HG03378 (cell line): ENCODE measurements around the gene ABCC2.

Source experiments
- ATAC-seq: cut with Tn5 transposase; IDR thresholded peaks from one replicate; pipeline ENCODE4 v1.9.1; 2021; ENCODE audit warnings: mild to moderate bottlenecking, moderate library complexity; ENCODE audit not compliant: unreplicated experiment

The ABCC2 gene

DNA sequence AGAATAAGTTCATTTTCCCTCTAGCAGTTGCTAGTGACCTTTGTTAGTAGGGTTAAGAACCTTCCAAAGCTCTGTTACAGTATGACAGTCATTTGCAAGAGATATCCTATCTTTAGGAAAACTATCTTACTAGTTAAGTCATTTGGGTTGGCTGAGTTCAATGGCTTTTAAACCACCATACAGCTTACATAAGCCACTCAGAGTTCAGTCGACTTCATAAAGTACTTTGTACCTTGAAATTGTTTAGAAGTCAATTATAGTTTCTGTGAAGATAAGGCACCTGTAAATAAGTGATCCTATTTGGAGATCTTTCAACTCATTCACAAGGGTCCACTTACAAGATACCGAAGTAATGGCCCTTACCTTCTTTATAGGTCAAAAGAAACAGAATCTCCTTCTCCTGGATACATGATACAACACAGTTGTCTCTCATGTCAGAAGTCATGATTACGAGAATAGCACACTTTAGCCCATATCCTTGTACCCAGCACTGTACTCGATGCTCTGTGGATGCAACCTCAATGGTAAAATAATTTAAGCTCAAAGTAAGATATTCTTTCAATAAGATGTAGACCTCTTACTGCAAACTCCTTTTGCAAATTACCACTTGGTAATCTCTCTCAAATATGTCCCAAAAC, 11.9 kb upstream of the ABCC2 start:
- ATAC-seq = no peak

- ATAC-seq = no peak
Observed at GRCh38 chr10:99775850-99776249, 6.6 kb upstream of the ABCC2 start.

- ATAC-seq = no peak
Observed at GRCh38 chr10:99777918-99778714, 4.3 kb upstream of the ABCC2 start.

DNA sequence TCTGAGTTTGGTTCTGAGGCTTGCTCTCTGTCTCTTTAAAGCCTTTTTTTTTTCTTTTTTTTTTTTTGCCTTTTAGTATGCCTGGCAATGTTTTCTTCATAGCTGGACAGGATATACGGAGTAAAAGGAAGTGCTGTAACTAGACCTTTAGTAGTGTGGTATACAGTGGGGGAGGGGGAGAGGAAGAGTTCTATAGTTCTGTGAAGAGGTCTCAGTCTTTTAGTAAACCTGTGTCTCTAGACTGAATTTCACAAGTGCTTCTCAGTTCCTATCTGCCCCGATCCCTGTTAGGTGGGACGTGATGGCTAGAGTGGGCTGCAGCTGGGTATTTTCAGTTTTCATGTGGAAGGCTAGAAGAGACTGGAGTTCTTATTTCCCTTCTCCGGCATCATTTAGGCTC, 3.1 kb upstream of the ABCC2 start:
- ATAC-seq = no peak

- ATAC-seq = no peak
Observed at GRCh38 chr10:99781734-99782429, 558 bp upstream of the ABCC2 start.

- no peak for ATAC-seq
Observed at GRCh38 chr10:99784016-99784726, 1.7 kb downstream of the ABCC2 start.

- no peak for ATAC-seq
Observed at GRCh38 chr10:99784727-99785441, 2.4 kb downstream of the ABCC2 start.

DNA sequence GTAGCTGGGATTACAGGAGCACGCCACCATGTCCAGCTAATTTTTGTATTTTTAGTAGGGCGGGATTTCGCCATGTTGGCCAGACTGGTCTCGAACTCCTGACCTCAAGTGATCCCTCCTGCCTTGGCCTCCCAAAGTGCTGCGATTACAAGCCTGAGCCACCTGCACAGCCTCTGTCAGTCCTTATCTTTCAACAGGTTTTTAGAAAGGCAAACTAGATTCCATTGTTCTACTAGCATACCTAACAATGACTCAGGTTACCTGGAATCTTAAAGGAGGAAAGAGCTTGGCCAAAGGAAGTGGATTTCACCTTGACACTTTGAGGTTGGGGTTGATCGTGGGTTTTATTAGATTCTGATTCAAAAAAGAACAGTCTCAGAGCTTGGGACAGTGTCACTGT, 3.2 kb downstream of the ABCC2 start:
- no peak for ATAC-seq

GRCh38 chr10:99787311-99787710, 4.9 kb downstream of the ABCC2 start:
- no peak for ATAC-seq

DNA sequence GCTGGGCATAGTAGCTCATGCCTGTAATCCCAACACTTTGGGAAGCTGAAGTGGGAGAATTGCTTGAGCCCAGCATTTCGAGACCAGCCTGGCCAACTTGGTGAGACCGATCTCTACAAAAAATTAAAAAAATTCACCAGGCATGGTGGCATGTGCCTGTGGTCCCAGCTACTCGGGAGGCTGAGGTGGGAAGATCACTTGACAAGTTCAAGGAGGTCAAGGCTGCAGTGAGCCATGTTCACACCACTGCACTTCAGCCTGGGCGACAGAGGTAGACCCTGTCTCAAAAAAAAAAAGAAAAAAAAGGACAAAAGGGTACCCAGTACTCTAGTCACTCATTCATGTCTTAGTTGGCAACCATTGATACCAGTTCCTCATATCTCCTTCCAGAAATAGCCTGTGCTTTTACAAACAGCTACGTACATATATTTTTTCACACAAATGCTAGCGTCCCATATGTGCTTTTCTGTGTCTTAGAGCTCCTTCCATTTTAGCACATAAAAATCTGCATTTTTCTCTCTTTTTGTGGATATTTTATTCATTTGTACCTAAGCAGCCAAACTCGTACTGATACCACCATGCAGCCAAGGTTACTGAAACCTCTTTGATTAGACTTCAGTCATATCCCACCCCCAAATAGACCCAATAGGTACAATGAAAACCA, 5.5 kb downstream of the ABCC2 start:
- no peak for ATAC-seq

- ATAC-seq = no peak
Observed at GRCh38 chr10:99788598-99789256, 6.3 kb downstream of the ABCC2 start.

DNA sequence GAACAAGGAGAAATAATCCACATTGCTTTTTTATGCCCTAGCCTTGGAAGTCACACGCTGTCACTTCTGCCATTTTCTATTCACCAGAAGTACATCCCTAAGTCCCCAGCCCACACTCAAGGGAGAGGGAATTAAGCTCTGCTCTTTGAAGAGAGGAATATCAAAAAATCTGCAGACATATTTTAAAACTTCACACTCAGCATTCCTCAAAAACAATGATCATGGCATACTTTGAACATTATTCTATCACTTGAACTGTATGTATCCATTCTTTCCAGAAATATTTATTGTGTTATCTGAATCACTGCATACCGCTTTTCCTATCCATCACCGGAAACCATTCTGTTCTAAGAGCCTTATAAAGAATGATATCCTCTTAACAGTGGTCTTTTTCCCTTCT, 9.4 kb downstream of the ABCC2 start:
- ATAC-seq = no peak

- no peak for ATAC-seq
Observed at GRCh38 chr10:99793819-99794218, 11.4 kb downstream of the ABCC2 start.

- no peak for ATAC-seq
Observed at GRCh38 chr10:99796928-99797327, 14.5 kb downstream of the ABCC2 start.

DNA sequence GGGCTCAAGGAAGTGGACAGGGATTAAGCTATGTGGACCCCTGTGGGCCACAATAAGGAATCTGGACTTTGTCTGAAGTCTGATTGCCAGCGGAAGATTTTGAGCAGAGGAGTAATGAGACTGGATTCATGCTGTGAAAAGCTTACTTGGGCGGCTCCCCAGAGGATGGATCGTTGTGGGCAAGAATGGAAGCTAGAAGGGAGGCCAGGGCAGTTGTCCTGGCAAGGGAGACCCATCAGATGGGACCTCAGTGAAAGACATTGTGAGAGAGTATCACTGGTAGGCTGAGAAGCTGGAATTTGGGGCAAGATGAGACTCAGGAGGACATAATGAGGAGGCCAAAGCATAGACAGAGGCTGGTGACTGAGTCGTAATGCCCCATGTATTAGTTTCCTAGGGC, 15.6 kb downstream of the ABCC2 start:
- no peak for ATAC-seq

DNA sequence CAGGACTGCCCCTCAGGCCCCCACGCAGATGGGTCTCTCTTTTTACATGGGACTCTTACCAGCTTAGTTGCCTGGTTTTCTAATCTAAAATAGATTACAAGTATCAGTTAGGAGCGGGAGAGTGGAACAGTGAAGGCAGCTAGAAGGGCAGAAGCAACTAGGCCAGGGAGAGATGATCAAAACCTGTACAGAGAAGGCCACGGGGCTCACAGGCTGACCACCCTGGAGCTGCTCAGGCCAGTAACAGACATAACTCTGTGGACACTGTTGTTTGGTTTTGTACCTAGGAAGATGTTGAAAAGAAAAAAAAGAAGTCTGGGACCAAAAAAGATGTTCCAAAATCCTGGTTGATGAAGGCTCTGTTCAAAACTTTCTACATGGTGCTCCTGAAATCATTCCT, 16.5 kb downstream of the ABCC2 start:
- no peak for ATAC-seq

DNA sequence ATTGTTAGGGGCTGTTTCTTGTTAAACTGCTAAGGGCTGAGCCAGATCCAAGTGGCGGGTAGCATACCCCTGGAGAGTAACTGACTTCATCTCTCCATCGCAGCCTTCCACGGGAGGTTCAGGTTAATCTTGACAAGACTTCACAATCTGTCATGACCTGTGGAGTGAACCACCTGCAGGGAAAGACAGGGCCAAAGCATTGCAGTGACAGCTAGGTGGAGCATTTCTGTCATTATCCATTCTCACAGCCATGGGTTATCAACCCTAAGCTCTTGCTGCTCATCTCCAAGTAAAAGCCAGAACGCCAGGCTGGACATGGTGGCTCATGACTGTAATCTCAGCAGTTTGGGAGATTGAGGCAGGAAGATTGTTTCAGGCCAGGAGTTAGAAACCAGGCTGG, 17.2 kb downstream of the ABCC2 start:
- no peak for ATAC-seq

GRCh38 chr10:99804471-99804870, 22.0 kb downstream of the ABCC2 start:
- ATAC-seq = no peak

DNA sequence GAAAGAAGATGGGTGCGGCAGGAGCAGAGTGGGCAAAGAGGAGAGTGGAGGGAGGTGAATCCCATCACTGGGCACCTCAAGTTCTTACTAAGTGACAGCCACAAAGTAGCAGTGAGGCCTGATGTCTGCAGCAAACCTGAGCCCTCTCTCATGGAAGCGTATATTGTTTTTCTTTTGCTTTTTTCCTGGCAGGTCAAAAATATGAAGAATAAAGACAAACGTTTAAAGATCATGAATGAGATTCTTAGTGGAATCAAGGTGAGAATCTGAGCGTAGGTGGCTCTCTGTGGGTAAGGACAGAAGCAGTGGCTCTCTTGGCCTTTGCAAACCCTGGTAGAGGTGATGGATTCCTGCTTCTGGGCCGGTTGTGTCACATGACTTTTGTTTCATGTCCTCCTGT, 22.8 kb downstream of the ABCC2 start:
- no peak for ATAC-seq

- ATAC-seq = no peak
Observed at GRCh38 chr10:99806091-99806490, 23.7 kb downstream of the ABCC2 start.
